Panc1 (cell line): ENCODE results near the gene KRTAP13-2. TPM values are rescaled to one million over a fixed set of nuclear protein-coding genes. Genes with fewer than 3 reads are reported as not detected.

ENCODE experiments used
- ATAC-seq: fragments of 200-7000 bp; cut with Tn5 transposase; 2 replicates; pipeline ENCODE4 v1.9.1; 2020; ENCODE audit warnings: mild to moderate bottlenecking, moderate library complexity
- BruUV-seq: library from RNA; stranded (reverse); fragments of 400-500 nt; replicated peaks from 2 replicates; lab custom pipeline; 2021; lab: Mats Ljungman, UMichigan
- CTCF ChIA-PET: fragments of 300-600 bp; sonication (Branson Sonifier 250); formaldehyde crosslinking; loops from one replicate; lab custom pipeline; 2022; ENCODE audit warnings: antibody characterized with exemption; lab: Charles Lee
- POLR2A ChIA-PET: fragments of 300-600 bp; sonication (Branson Sonifier 250); formaldehyde crosslinking; loops from one replicate; lab custom pipeline; 2022; ENCODE audit warnings: antibody characterized with exemption; lab: Charles Lee
- DNase-seq: peaks from one replicate; pipeline ENCODE4 v3.0.0-alpha.2; 2010; ENCODE audit warnings: low read depth, low spot score
- H3K27ac ChIP-seq: 2 replicates; pipeline ENCODE4 v1.5.1; 2011; ENCODE audit warnings: mild to moderate bottlenecking, low read length, inconsistent platforms
- H3K27me3 ChIP-seq: fragments of 200-500 bp; sonication (Bioruptor generic); 2 replicates; pipeline ENCODE4 v1.6.0; 2014; ENCODE audit warnings: low read length, inconsistent platforms; ENCODE audit not compliant: control insufficient read depth, insufficient read depth
- H3K36me3 ChIP-seq: fragments of 200-500 bp; sonication (Bioruptor generic); 2 replicates; pipeline ENCODE4 v1.5.1; 2014; ENCODE audit warnings: inconsistent platforms, mild to moderate bottlenecking, low read length, moderate library complexity; ENCODE audit not compliant: control insufficient read depth, insufficient read depth
- H3K4me1 ChIP-seq: 2 replicates; pipeline ENCODE4 v1.5.1; 2011; ENCODE audit warnings: inconsistent platforms, mild to moderate bottlenecking, low read length, moderate library complexity; ENCODE audit not compliant: control insufficient read depth, insufficient read depth
- H3K4me3 ChIP-seq, 2 experiments: 2 replicates each; pipeline ENCODE4 v1.5.1; 2011 to 2012; ENCODE audit warnings: low read depth in 2 of 2, low read length in 2 of 2, mild to moderate bottlenecking in 2 of 2, inconsistent platforms in 1 of 2, moderate library complexity in 1 of 2
- H3K9me3 ChIP-seq: fragments of 200-500 bp; sonication (Bioruptor generic); 2 replicates; pipeline ENCODE4 v1.5.1; 2014; ENCODE audit warnings: low read depth, mild to moderate bottlenecking, inconsistent platforms, low read length, moderate library complexity; ENCODE audit not compliant: control insufficient read depth, insufficient read depth
- POLR2AphosphoS5 ChIP-seq: IDR thresholded peaks from 2 replicates; pipeline ENCODE4 v1.6.1; 2012; ENCODE audit warnings: mild to moderate bottlenecking, low read depth, low read length, moderate library complexity
- REST ChIP-seq, 2 experiments: IDR thresholded peaks; 2 replicates each; pipeline ENCODE4 v1.6.1; 2011 to 2012; ENCODE audit warnings: low read depth in 2 of 2, control low read depth in 1 of 2, low read length in 1 of 2, mild to moderate bottlenecking in 1 of 2, moderate library complexity in 1 of 2; ENCODE audit not compliant: insufficient read depth in 1 of 2
- SIN3A ChIP-seq: IDR thresholded peaks from 2 replicates; pipeline ENCODE4 v1.6.1; 2012; ENCODE audit warnings: low read depth, mild to moderate bottlenecking, low read length, moderate library complexity, borderline replicate concordance; ENCODE audit not compliant: insufficient read depth
- TCF7L2 ChIP-seq: IDR thresholded peaks from 2 replicates; pipeline ENCODE4 v1.6.1; 2011; ENCODE audit warnings: mild to moderate bottlenecking, low read depth, low read length, inconsistent platforms
- in situ Hi-C: cut with HindIII; loops from 2 replicates; pipeline ENCODE4 v1.10.0; 2016; ENCODE audit warnings: low sequenced_read_pairs, low pct_unique_long_range_greater_than_20kb
- intact Hi-C: fragments of 100-400 bp; cut with micrococcal nuclease; formaldehyde crosslinking; loops from one replicate; pipeline ENCODE4 v1.10.0; 2022; ENCODE audit not compliant: unreplicated experiment
- total RNA-seq: library from RNA; stranded (reverse); gene quantifications from one replicate; pipeline ENCODE4 v1.2.1, GENCODE V29; 2021; ENCODE audit not compliant: unreplicated experiment
- TF ChIP-seq, protein P1 (sequence below): fragments of 450-650 bp; IDR thresholded peaks from 2 replicates; pipeline ENCODE4 v1.5.1; 2017; ENCODE audit warnings: mild to moderate bottlenecking

KRTAP13-2 gene
- total RNA-seq, 1 experiment from 2014 or later = not detected

DNA sequence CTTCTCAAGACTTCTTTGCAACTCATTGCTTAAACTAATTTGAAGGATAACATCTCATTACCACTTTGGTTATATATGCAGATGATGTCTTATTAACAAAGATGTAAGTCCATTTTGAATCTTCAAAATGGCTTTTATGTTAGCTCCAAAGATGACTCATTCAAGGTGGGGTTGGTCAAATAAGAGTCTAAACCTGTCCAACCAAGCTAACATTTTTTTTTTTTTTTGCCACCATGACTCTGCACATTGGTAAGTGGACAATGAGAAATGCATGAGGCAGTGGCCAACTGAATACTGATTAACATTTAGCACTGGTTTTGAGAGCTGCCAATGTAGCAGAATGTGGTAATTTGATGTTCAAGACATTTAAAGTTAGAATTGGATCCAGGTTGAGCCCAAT, 34.3 kb downstream of the KRTAP13-2 start:
- no peak for TF ChIP-seq TCF7L2
- TF ChIP-seq, protein P1, sequence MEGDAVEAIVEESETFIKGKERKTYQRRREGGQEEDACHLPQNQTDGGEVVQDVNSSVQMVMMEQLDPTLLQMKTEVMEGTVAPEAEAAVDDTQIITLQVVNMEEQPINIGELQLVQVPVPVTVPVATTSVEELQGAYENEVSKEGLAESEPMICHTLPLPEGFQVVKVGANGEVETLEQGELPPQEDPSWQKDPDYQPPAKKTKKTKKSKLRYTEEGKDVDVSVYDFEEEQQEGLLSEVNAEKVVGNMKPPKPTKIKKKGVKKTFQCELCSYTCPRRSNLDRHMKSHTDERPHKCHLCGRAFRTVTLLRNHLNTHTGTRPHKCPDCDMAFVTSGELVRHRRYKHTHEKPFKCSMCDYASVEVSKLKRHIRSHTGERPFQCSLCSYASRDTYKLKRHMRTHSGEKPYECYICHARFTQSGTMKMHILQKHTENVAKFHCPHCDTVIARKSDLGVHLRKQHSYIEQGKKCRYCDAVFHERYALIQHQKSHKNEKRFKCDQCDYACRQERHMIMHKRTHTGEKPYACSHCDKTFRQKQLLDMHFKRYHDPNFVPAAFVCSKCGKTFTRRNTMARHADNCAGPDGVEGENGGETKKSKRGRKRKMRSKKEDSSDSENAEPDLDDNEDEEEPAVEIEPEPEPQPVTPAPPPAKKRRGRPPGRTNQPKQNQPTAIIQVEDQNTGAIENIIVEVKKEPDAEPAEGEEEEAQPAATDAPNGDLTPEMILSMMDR = no peak
- TF ChIP-seq REST (IDR thresholded peaks at IDR 0.05; ENCODE audit: insufficient read depth in 1 of 2, low read depth in 2 of 2, low read length in 1 of 2) = no peak
- TF ChIP-seq POLR2AphosphoS5 = no peak
- no peak for TF ChIP-seq SIN3A
- Histone ChIP-seq H3K9me3 (no peaks in the 10 kb centered on the region), H3K36me3 (no peaks in the 10 kb centered on the region), H3K4me1 (no peaks in the 10 kb centered on the region), H3K27ac (no peak overlapping the region), H3K4me3 (no peak overlapping the region), H3K27me3 (no peaks in the 10 kb centered on the region)
- intact Hi-C loops = no loop called here
- in situ Hi-C loops = no loop called here
- ATAC-seq (no peak), DNase-seq (no peak)
- POLR2A ChIA-PET = no interaction called here
- no TSS peak for BruUV-seq
- CTCF ChIA-PET = no interaction called here

- BruUV-seq = no TSS peak
- Histone ChIP-seq H3K27ac (no peak within 1 kb of the TSS), H3K4me3 (no peak within 1 kb of the TSS), H3K36me3 (no peaks in the 10 kb centered on the region), H3K9me3 (no peaks in the 10 kb centered on the region), H3K27me3 (no peaks in the 10 kb centered on the region), H3K4me1 (no peaks in the 10 kb centered on the region)
- POLR2A ChIA-PET = no interaction called here
- no peak for ATAC-seq
- no peak for DNase-seq
- in situ Hi-C loops = no loop called here
- TF ChIP-seq POLR2AphosphoS5 = no peak
- no peak for TF ChIP-seq REST (IDR thresholded peaks at IDR 0.05; ENCODE audit: insufficient read depth in 1 of 2, low read depth in 2 of 2, low read length in 1 of 2)
- no peak for TF ChIP-seq SIN3A
- TF ChIP-seq TCF7L2 = no peak
- TF ChIP-seq, protein P1 = no peak
- CTCF ChIA-PET = no interaction called here
- intact Hi-C loops = no loop called here
Measured at GRCh38 chr21:30337276-30337744, 34.8 kb downstream of the KRTAP13-2 start, which contains the start of gene KRTAP27-1. Gene KRTAP27-1, minus strand, starts transcription at chr21:30337694. Its CDS starts 26 bp downstream, at chr21:30337668.
